SU-DHL-6 (cell line): ENCODE data around the gene DDAH2.

Source experiments
- H2AFZ ChIP-seq: fragments of 200-600 bp; sonication (generic); 2 replicates; pipeline ENCODE4 v1.6.1; 2014; ENCODE audit warnings: low read depth, mild to moderate bottlenecking, moderate library complexity, mixed read lengths, antibody characterized with exemption, low read length; ENCODE audit not compliant: severe bottlenecking
- H3F3A ChIP-seq: fragments of 200-600 bp; shearing (Covaris generic); 2 replicates; pipeline ENCODE4 v1.6.0; 2016; ENCODE audit warnings: antibody characterized with exemption, mild to moderate bottlenecking; ENCODE audit not compliant: insufficient read depth
- H3K27ac ChIP-seq: fragments of 200-600 bp; sonication (generic); 2 replicates; pipeline ENCODE4 v1.5.1; 2016; ENCODE audit warnings: low read depth, mild to moderate bottlenecking, low read length, moderate library complexity, mixed read lengths
- H3K27me3 ChIP-seq: fragments of 200-600 bp; sonication (generic), shearing (Covaris generic); 2 replicates; pipeline ENCODE4 v1.6.0; 2014; ENCODE audit warnings: mild to moderate bottlenecking, low read length
- H3K36me3 ChIP-seq: fragments of 200-600 bp; sonication (generic); 2 replicates; pipeline ENCODE4 v1.6.1; 2014; ENCODE audit warnings: mild to moderate bottlenecking, low read length, mixed read lengths
- H3K4me2 ChIP-seq: fragments of 300-600, 200-600 bp; shearing (Covaris generic), sonication (generic); 2 replicates; pipeline ENCODE4 v1.6.0; 2014; ENCODE audit warnings: low read length, low read depth, mild to moderate bottlenecking; ENCODE audit not compliant: poor library complexity, severe bottlenecking
- H3K4me3 ChIP-seq: fragments of 200-600 bp; sonication (generic); 2 replicates; pipeline ENCODE4 v1.5.1; 2014; ENCODE audit warnings: antibody characterized with exemption, low read length, mild to moderate bottlenecking, mixed read lengths; ENCODE audit not compliant: insufficient read depth, poor library complexity, severe bottlenecking
- H3K79me2 ChIP-seq: fragments of 200-600 bp; sonication (generic); 2 replicates; pipeline ENCODE4 v1.6.1; 2014; ENCODE audit warnings: mild to moderate bottlenecking, low read length, moderate library complexity; ENCODE audit not compliant: insufficient read depth
- H3K9ac ChIP-seq: fragments of 200-600 bp; sonication (generic); 2 replicates; pipeline ENCODE4 v1.7.0; 2014; ENCODE audit warnings: mild to moderate bottlenecking, low read length
- H3K9me2 ChIP-seq: fragments of 200-600 bp; sonication (generic); replicated peaks from 2 replicates; pipeline ENCODE4 v1.6.1; 2014; ENCODE audit warnings: low read length; ENCODE audit not compliant: insufficient read depth
- H3K9me3 ChIP-seq: fragments of 200-600 bp; sonication (generic); 2 replicates; pipeline ENCODE4 v1.6.1; 2014; ENCODE audit warnings: low read length, mixed read lengths; ENCODE audit not compliant: insufficient read depth
- H4K20me1 ChIP-seq: fragments of 200-600 bp; sonication (generic); 2 replicates; pipeline ENCODE4 v1.6.1; 2014; ENCODE audit warnings: low read depth, mild to moderate bottlenecking, antibody characterized with exemption, low read length, moderate library complexity, mixed read lengths
- CTCF ChIP-seq: fragments of 200-600 bp; sonication (generic); IDR thresholded peaks from one replicate; pipeline ENCODE4 v1.5.1; 2017; ENCODE audit warnings: antibody characterized with exemption, mild to moderate bottlenecking, low read length, moderate library complexity; ENCODE audit not compliant: insufficient read depth, poor library complexity, severe bottlenecking
- EZH2phosphoT487 ChIP-seq: fragments of 200-600 bp; sonication (generic), shearing (Covaris generic); conservative IDR thresholded peaks from 2 replicates; pipeline ENCODE4 v1.6.1; 2018; ENCODE audit warnings: mild to moderate bottlenecking, antibody characterized with exemption, low read length, moderate library complexity, mixed read lengths

The DDAH2 gene

GRCh38 chr6:31769684-31770371 lies 40.7 kb upstream of the DDAH2 start:
- no peak overlapping the region for H3K9ac ChIP-seq
- no peaks in the 10 kb centered on the region for H3K79me2 ChIP-seq
- no peak overlapping the region for H3K27ac ChIP-seq
- H3K27me3 ChIP-seq = no peaks in the 10 kb centered on the region
- H3K4me2 ChIP-seq = no peak overlapping the region
- H3K9me3 ChIP-seq = no peaks in the 10 kb centered on the region
- no peak overlapping the region for H2AFZ ChIP-seq
- no peaks in the 10 kb centered on the region for H4K20me1 ChIP-seq
- no peaks in the 10 kb centered on the region; the same call in 1 of the 2 replicates for H3F3A ChIP-seq
- H3K9me2 ChIP-seq = no peaks in the 10 kb centered on the region
- no peak overlapping the region for H3K4me3 ChIP-seq
- TF ChIP-seq EZH2phosphoT487 (no peak), CTCF (peak; percentile 98)
- no peaks in the 10 kb centered on the region for H3K36me3 ChIP-seq

- no peaks in the 10 kb centered on the region for H3K36me3 ChIP-seq
Observed at GRCh38 chr6:31768363-31769257, 39.5 kb upstream of the DDAH2 start.

GRCh38 chr6:31767096-31767645 lies 38.1 kb upstream of the DDAH2 start:
- Histone ChIP-seq H3K4me3 (no peak overlapping the region), H3K79me2 (no peaks in the 10 kb centered on the region), H3K27ac (no peak overlapping the region), H3K27me3 (no peaks in the 10 kb centered on the region), H3K9ac (no peak overlapping the region), H3K9me3 (no peaks in the 10 kb centered on the region), H3K36me3 (peaks cover 5% of the 10 kb centered on the region; the same call in 1 of the 2 replicates), H3K9me2 (no peaks in the 10 kb centered on the region), H3F3A (peaks cover 8% of the 10 kb centered on the region), H4K20me1 (no peaks in the 10 kb centered on the region), H2AFZ (no peak overlapping the region), H3K4me2 (no peak overlapping the region)
- TF ChIP-seq EZH2phosphoT487 = no peak
- TF ChIP-seq CTCF = no peak

More at GRCh38 chr6:31768363-31769257, 39.5 kb upstream of the DDAH2 start:
- no peak for TF ChIP-seq CTCF
- no peak for TF ChIP-seq EZH2phosphoT487
- Histone ChIP-seq H3K9me2 (no peaks in the 10 kb centered on the region), H4K20me1 (no peaks in the 10 kb centered on the region), H3K27me3 (no peaks in the 10 kb centered on the region), H3K4me2 (no peak overlapping the region), H3K4me3 (no peak overlapping the region), H3K27ac (no peak overlapping the region), H3K9me3 (no peaks in the 10 kb centered on the region), H3F3A (peaks cover 8% of the 10 kb centered on the region), H2AFZ (no peak overlapping the region), H3K79me2 (no peaks in the 10 kb centered on the region), H3K9ac (no peak overlapping the region)
